Ishikawa (cell line): ENCODE data around the gene ZC3H12C.

Experiments
- CEBPB ChIP-seq: IDR thresholded peaks from 2 replicates; pipeline ENCODE4 v1.6.1; 2012
- CREB1 ChIP-seq: IDR thresholded peaks from 2 replicates; pipeline ENCODE4 v1.6.1; 2012; ENCODE audit warnings: low read depth
- EGR1 ChIP-seq: IDR thresholded peaks from 2 replicates; pipeline ENCODE4 v1.6.1; 2012
- EP300 ChIP-seq: IDR thresholded peaks from 2 replicates; pipeline ENCODE4 v1.6.1; 2012; ENCODE audit warnings: borderline replicate concordance
- FOXM1 ChIP-seq: IDR thresholded peaks from 2 replicates; pipeline ENCODE4 v1.6.1; 2012; ENCODE audit warnings: low read depth, borderline replicate concordance
- NFIC ChIP-seq: IDR thresholded peaks from 2 replicates; pipeline ENCODE4 v1.6.1; 2012
- RAD21 ChIP-seq: IDR thresholded peaks from 2 replicates; pipeline ENCODE4 v1.6.1; 2012; ENCODE audit warnings: low read depth
- TAF1 ChIP-seq: IDR thresholded peaks from 2 replicates; pipeline ENCODE4 v1.6.1; 2012; ENCODE audit warnings: low read depth, mild to moderate bottlenecking
- YY1 ChIP-seq: IDR thresholded peaks from 2 replicates; pipeline ENCODE4 v1.6.1; 2012; ENCODE audit warnings: low read depth
- ZBTB7A ChIP-seq: IDR thresholded peaks from 2 replicates; pipeline ENCODE4 v1.6.1; 2012; ENCODE audit warnings: low read depth
- TF ChIP-seq, protein P1 (sequence below): IDR thresholded peaks from 2 replicates; pipeline ENCODE4 v1.6.1; 2012; ENCODE audit warnings: low read depth, mild to moderate bottlenecking
- TF ChIP-seq, protein P2 (sequence below): IDR thresholded peaks from 2 replicates; pipeline ENCODE4 v1.6.1; 2012
- TF ChIP-seq, protein P3 (sequence below): IDR thresholded peaks from 2 replicates; pipeline ENCODE4 v1.6.1; 2012

DNA sequence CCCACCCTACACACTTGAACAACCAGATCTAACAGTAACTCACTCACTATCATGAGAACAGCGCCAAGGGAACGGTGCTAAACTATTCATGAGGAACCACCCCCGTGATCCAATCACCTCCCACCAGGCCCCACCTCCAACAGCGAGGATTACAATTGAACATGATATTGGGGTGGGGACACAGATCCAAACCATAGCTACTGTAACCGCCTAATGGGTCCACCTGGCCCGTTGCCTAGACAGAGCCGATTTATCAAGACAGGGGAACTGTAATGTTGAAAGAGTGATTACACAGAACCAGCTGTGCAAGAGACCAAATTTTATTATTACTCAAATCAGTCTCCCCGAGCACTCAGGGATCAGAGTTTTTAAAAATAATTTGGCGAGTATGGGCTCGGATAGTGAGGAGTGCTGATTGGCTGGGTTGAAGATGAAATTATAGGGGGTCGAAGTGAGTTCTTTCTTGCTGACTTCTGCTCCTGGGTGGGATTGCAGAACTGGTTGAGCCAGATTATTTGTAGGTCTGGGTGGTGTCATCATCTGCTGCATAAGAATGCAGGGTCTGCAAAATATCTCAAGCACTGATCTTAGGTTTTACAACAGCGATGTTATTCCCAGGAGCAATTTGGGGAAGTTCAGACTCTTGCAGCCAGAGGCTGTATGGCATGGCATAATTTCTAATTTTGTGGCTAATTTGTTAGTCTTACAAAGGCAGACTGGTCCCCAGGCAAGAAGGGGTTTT is 17.9 kb upstream of the ZC3H12C start:
- TF ChIP-seq YY1 (no peak), EGR1 (peak; percentile 82), CEBPB (no peak), EP300 (no peak), FOXM1 (no peak), RAD21 (no peak), ZBTB7A (0 out of 2 replicates have a peak, but pooled peaks have one; percentile 15), CREB1 (no peak), TAF1 (no peak), NFIC (peak; percentile 52; the same call in 1 of the 2 replicates)
- TF ChIP-seq, protein P1, sequence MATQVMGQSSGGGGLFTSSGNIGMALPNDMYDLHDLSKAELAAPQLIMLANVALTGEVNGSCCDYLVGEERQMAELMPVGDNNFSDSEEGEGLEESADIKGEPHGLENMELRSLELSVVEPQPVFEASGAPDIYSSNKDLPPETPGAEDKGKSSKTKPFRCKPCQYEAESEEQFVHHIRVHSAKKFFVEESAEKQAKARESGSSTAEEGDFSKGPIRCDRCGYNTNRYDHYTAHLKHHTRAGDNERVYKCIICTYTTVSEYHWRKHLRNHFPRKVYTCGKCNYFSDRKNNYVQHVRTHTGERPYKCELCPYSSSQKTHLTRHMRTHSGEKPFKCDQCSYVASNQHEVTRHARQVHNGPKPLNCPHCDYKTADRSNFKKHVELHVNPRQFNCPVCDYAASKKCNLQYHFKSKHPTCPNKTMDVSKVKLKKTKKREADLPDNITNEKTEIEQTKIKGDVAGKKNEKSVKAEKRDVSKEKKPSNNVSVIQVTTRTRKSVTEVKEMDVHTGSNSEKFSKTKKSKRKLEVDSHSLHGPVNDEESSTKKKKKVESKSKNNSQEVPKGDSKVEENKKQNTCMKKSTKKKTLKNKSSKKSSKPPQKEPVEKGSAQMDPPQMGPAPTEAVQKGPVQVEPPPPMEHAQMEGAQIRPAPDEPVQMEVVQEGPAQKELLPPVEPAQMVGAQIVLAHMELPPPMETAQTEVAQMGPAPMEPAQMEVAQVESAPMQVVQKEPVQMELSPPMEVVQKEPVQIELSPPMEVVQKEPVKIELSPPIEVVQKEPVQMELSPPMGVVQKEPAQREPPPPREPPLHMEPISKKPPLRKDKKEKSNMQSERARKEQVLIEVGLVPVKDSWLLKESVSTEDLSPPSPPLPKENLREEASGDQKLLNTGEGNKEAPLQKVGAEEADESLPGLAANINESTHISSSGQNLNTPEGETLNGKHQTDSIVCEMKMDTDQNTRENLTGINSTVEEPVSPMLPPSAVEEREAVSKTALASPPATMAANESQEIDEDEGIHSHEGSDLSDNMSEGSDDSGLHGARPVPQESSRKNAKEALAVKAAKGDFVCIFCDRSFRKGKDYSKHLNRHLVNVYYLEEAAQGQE, result no peak
- TF ChIP-seq, protein P2, sequence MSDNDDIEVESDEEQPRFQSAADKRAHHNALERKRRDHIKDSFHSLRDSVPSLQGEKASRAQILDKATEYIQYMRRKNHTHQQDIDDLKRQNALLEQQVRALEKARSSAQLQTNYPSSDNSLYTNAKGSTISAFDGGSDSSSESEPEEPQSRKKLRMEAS, result no peak
- TF ChIP-seq, protein P3, sequence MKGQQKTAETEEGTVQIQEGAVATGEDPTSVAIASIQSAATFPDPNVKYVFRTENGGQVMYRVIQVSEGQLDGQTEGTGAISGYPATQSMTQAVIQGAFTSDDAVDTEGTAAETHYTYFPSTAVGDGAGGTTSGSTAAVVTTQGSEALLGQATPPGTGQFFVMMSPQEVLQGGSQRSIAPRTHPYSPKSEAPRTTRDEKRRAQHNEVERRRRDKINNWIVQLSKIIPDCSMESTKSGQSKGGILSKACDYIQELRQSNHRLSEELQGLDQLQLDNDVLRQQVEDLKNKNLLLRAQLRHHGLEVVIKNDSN, result no peak
